ENCODE results near the gene MAP7. TPM values are rescaled to one million over a fixed set of nuclear protein-coding genes. Genes with fewer than 3 reads are reported as not detected.

MAP7 gene
- total RNA-seq, 2 experiments from 2014 or later, result 2.1 to 2.3 TPM

- POLR2A ChIA-PET, result no interaction called here
- Mint-ChIP-seq H3K4me1 (no peaks in the 10 kb centered on the region), H3K36me3 (ENCODE audit: low read depth) (no peaks in the 10 kb centered on the region), H3K4me3 (no peak overlapping the region), H3K27me3 (no peaks in the 10 kb centered on the region), H3K27ac (no peak overlapping the region), H3K9me3 (no peaks in the 10 kb centered on the region)
- CTCF ChIA-PET, result no interaction called here
- DNase-seq, result no peak
Measured at GRCh38 chr6:136429264-136430065, 120.8 kb downstream of the MAP7 start.

GRCh38 chr6:136427378-136427717 is 122.9 kb downstream of the MAP7 start:
- CTCF ChIA-PET, result no interaction called here
- Mint-ChIP-seq H3K36me3 (ENCODE audit: low read depth) (no peaks in the 10 kb centered on the region), H3K27ac (no peak overlapping the region), H3K4me3 (no peak overlapping the region), H3K4me1 (no peaks in the 10 kb centered on the region), H3K9me3 (no peaks in the 10 kb centered on the region), H3K27me3 (no peaks in the 10 kb centered on the region)
- POLR2A ChIA-PET, result no interaction called here
- no peak for DNase-seq

DNA sequence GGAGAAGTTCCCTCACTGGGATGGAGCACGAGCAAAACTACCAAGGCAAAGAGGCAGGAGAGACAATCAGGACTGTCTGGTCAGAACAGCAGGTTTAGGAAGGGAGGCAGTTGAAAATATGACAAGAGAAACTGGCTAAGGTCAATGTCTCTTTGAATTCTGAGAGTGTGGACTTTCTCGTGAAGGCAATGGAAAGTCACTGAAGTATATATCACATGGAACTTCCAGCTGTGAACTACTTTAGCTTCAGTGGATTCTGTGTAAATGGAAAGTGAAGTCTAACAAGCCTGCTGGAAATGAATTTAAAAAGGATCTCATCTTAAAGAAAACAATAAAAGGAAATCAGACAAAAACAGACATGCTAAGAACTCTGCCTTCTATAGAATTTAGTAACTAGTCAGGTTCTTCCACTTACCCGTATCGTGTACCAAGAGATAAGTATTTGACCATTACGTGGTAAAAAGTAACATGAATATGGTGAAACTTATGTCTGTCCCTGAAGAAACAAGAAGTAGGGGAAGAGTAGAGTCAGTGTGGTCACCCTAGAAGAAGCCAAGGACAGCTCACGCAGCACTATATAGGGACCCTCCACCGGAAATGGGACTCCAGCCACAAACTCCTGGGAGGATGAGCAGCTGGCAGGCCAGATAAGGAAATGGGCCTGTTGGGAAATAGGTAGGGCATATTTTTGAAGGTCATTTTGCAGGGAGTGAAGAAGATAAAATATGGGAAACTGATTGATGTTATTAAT is 123.4 kb downstream of the MAP7 start:
- POLR2A ChIA-PET, result no interaction called here

DNA sequence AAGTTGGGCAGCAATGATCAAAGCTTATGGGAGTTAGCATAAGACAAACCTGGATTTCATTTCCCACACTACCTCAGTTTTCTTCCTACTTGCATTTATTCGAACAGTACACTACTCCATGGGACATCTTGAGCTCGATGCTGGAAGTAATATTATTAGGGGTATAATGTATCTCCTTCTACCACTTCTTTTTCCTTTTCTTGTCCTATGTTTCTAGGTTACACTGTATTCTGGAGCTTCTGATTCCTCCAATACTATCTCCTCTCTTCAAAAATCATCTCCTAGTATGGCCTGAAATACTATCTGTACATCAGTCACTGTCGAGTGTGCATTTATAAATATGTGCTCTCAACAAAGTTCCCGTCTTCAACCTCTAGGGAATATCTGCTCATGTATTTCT is 124.4 kb downstream of the MAP7 start:
- H3K27me3 Mint-ChIP-seq, result no peaks in the 10 kb centered on the region
- no peak overlapping the region for H3K27ac Mint-ChIP-seq
- DNase-seq, result no peak
- no peaks in the 10 kb centered on the region for H3K4me1 Mint-ChIP-seq
- ChIA-PET POLR2A (no interaction called here), CTCF (interaction anchor here (0.6 to 1.0 kb wide), 2 partner anchors 100 to 666 kb away, joined by 3 read pairs; no protein-coding TSS in a partner anchor)
- H3K4me3 Mint-ChIP-seq, result no peak overlapping the region
- no peaks in the 10 kb centered on the region for H3K9me3 Mint-ChIP-seq
- H3K36me3 Mint-ChIP-seq (ENCODE audit: low read depth), result no peaks in the 10 kb centered on the region

More for the DNA sequence above, 123.4 kb downstream of the MAP7 start:
- no peak for DNase-seq
- Mint-ChIP-seq H3K27me3 (no peaks in the 10 kb centered on the region), H3K36me3 (ENCODE audit: low read depth) (no peaks in the 10 kb centered on the region), H3K27ac (no peak overlapping the region), H3K4me1 (no peaks in the 10 kb centered on the region), H3K9me3 (no peaks in the 10 kb centered on the region), H3K4me3 (no peak overlapping the region)
- CTCF ChIA-PET, result no interaction called here

DNA sequence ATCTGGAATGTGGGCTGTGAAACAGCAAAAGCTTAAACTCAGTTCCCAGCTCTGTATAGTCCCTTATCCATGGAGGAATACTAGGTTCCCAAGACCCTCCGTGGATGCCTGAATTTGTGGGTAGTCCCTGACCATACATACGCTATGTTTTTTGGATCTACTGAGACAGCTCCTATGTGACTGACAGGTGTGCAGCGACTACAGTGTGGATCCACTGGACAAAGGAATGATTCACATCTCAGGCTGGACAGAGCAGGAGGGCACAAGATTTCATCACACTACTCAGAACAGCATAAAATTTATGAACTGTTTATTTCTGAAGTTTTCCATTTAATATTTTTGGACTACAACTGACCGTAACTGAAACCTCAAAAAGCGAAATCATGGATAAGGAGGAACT is 125.3 kb downstream of the MAP7 start:
- CTCF ChIA-PET, result interaction anchor here (0.5 kb wide), 1 partner anchor 68 kb away, joined by 3 read pairs; no protein-coding TSS in a partner anchor
- no peaks in the 10 kb centered on the region for H3K9me3 Mint-ChIP-seq
- no peaks in the 10 kb centered on the region for H3K36me3 Mint-ChIP-seq (ENCODE audit: low read depth)
- no peaks in the 10 kb centered on the region for H3K27me3 Mint-ChIP-seq
- H3K4me3 Mint-ChIP-seq, result no peak overlapping the region
- POLR2A ChIA-PET, result no interaction called here
- no peak for DNase-seq
- H3K4me1 Mint-ChIP-seq, result no peaks in the 10 kb centered on the region
- H3K27ac Mint-ChIP-seq, result no peak overlapping the region

- Mint-ChIP-seq H3K36me3 (ENCODE audit: low read depth) (no peaks in the 10 kb centered on the region), H3K9me3 (no peaks in the 10 kb centered on the region), H3K4me3 (no peak overlapping the region)
Measured at GRCh38 chr6:136424450-136424849, 125.8 kb downstream of the MAP7 start.

DNA sequence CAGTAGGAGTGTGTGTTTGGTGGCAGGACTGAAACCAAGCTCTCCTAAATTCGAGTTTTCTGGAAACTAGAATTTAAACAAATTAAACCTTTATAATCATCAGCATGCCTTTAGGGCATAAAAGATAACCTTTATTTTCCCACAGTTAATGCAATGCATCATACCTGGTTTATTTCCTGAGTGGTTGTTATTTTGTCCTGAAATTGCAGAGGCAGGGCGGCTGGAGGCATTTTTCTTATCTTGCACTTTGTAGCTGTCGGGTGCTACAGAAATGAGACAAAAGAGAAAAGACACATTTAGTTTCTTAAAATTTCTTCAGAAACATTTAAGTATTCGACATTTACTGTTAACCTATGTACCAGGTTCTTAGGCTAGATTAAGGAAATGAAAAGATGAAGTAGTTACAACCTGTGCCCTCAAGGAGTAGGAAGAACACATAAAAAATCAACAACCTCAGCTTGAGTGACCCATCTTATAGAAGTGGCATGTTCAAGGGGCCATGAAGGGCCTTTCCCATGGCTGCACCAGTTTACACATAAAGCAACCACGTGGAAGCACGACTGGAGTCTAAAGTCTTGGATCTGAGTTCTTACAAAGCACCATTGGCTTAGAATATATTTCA is 128.6 kb downstream of the MAP7 start:
- H3K4me1 Mint-ChIP-seq, result no peaks in the 10 kb centered on the region
- POLR2A ChIA-PET, result no interaction called here
- H3K27me3 Mint-ChIP-seq, result no peaks in the 10 kb centered on the region
- DNase-seq, result no peak
- no peaks in the 10 kb centered on the region for H3K36me3 Mint-ChIP-seq (ENCODE audit: low read depth)
- CTCF ChIA-PET, result no interaction called here
- H3K9me3 Mint-ChIP-seq, result no peaks in the 10 kb centered on the region
- H3K4me3 Mint-ChIP-seq, result no peak overlapping the region
- no peak overlapping the region for H3K27ac Mint-ChIP-seq

More at GRCh38 chr6:136424450-136424849, 125.8 kb downstream of the MAP7 start:
- ChIA-PET CTCF (no interaction called here), POLR2A (no interaction called here)
- no peak for DNase-seq
- Mint-ChIP-seq H3K4me1 (no peaks in the 10 kb centered on the region), H3K27ac (no peak overlapping the region), H3K27me3 (no peaks in the 10 kb centered on the region)

DNA sequence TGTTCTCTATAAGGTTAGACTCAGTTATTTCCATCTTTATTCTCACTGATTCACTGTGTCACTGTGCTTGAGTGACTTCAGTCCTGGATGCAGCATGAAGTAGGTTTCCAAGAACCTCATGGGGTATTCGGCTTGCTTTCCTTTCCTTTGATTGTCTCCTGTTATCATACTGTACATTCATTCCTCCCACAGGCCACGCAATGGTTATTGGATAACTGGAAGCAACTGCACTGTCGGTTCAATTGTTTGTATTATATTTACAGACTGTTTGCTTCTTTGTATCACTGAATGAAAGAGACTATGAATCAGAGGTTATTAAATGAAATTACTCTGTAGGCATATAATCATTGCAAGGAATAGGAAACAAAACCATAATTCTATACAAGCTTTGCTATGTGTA is 129.4 kb downstream of the MAP7 start:
- CTCF ChIA-PET, result no interaction called here
- H3K27ac Mint-ChIP-seq, result no peak overlapping the region
- POLR2A ChIA-PET, result no interaction called here
- no peaks in the 10 kb centered on the region for H3K9me3 Mint-ChIP-seq
- H3K4me1 Mint-ChIP-seq, result no peaks in the 10 kb centered on the region
- no peak overlapping the region for H3K4me3 Mint-ChIP-seq
- no peaks in the 10 kb centered on the region for H3K36me3 Mint-ChIP-seq (ENCODE audit: low read depth)
- H3K27me3 Mint-ChIP-seq, result no peaks in the 10 kb centered on the region
- no peak for DNase-seq

- no peak overlapping the region for H3K4me3 Mint-ChIP-seq
- H3K9me3 Mint-ChIP-seq, result no peaks in the 10 kb centered on the region
- ChIA-PET POLR2A (no interaction called here), CTCF (no interaction called here)
- peaks cover 2% of the 10 kb centered on the region for H3K4me1 Mint-ChIP-seq
- no peaks in the 10 kb centered on the region for H3K36me3 Mint-ChIP-seq (ENCODE audit: low read depth)
- no peaks in the 10 kb centered on the region for H3K27me3 Mint-ChIP-seq
- H3K27ac Mint-ChIP-seq, result no peak overlapping the region
- no peak for DNase-seq
Measured at GRCh38 chr6:136415351-136416007, 134.7 kb downstream of the MAP7 start.

GRCh38 chr6:136412410-136412809 is 137.8 kb downstream of the MAP7 start:
- H3K4me3 Mint-ChIP-seq, result no peak overlapping the region
- no peak overlapping the region for H3K27ac Mint-ChIP-seq
- CTCF ChIA-PET, result no interaction called here
- POLR2A ChIA-PET, result no interaction called here
- H3K27me3 Mint-ChIP-seq, result no peaks in the 10 kb centered on the region
- no peaks in the 10 kb centered on the region for H3K9me3 Mint-ChIP-seq
- no peaks in the 10 kb centered on the region for H3K36me3 Mint-ChIP-seq (ENCODE audit: low read depth)
- no peak for DNase-seq
- peaks cover 9% of the 10 kb centered on the region for H3K4me1 Mint-ChIP-seq

DNA sequence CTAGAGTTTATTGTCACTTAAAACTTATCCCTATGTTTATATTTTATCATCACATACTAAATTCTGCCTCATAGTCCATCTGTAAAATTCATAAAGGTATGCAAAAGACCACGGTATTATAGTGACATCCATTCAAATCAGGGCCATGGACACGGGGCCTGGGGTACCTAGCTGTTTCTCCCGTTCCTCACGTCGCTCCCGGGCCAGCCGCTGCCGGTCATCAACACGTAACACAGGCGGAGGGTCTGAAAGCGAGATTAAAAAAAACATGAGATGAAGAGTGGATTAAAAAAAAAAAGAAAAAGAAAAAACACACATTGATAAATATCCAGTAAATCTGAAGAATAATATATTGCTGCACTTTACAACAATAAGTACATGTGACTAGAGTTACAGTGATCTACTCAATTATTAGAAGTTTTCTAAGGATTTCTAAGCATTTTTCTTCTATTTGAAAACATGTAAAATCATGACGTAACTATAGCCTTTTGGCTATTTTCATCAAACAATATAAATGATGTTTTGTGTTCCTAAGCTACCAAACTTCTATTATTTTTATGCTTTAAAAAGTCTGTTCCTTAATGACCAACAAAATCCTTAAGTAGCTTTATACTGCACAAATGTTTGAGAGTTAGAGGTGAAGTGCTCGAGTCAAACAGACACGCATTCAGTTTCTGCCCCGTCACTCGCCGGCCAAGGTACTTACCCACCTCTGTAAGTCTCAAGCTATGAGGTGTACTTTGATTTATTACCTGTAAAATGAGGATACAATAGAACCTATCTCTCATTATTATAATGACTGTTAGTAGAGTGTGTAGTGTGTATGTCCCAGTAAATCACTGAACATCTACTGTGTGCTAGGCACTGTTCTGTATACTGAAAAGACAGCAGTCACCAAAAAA is 138.5 kb downstream of the MAP7 start:
- Mint-ChIP-seq H3K27ac (no peak overlapping the region), H3K4me1 (peaks cover 9% of the 10 kb centered on the region)
- CTCF ChIA-PET, result no interaction called here

DNA sequence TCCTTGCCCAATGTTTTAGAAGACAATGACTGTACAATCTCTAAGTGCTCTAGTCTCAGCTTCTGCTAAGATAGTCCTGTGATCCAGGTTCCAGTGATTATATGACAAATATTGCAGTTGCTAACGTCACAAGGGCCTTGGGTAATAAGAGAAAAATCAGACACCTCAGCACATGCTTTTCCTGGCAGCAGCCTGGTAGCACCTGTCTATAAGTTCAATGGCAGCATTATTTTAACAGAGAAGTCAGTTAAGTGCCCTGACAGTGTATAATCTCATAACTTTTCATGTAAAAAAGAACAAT is 139.2 kb downstream of the MAP7 start:
- Mint-ChIP-seq H3K4me1 (peaks cover 9% of the 10 kb centered on the region), H3K27ac (no peak overlapping the region), H3K9me3 (no peaks in the 10 kb centered on the region), H3K4me3 (no peak overlapping the region), H3K27me3 (no peaks in the 10 kb centered on the region), H3K36me3 (ENCODE audit: low read depth) (no peaks in the 10 kb centered on the region)
- ChIA-PET CTCF (no interaction called here), POLR2A (no interaction called here)
- no peak for DNase-seq

More for the DNA sequence above, 138.5 kb downstream of the MAP7 start:
- Mint-ChIP-seq H3K36me3 (ENCODE audit: low read depth) (no peaks in the 10 kb centered on the region), H3K27me3 (no peaks in the 10 kb centered on the region), H3K9me3 (no peaks in the 10 kb centered on the region), H3K4me3 (no peak overlapping the region)
- POLR2A ChIA-PET, result no interaction called here
- no peak for DNase-seq

Data from activated CD4-positive, alpha-beta T cell treated with anti-CD3 and anti-CD28 coated beads, Interleukin-2, amount 10 ng/mL, durations not matched to agents 7 days and 5 days (primary cell).